B cell (primary cell): ENCODE results near the gene LARP4.

ENCODE experiments used
- EZH2 ChIP-seq: IDR thresholded peaks from 2 replicates; pipeline ENCODE4 v1.6.1; 2012; ENCODE audit warnings: borderline replicate concordance, low read depth, mild to moderate bottlenecking, moderate library complexity, low read length; ENCODE audit not compliant: insufficient read depth, poor library complexity, severe bottlenecking
- TF ChIP-seq, protein P1 (sequence below): fragments of 200-600 bp; IDR thresholded peaks from one replicate; pipeline ENCODE4 v1.8.0; 2022; ENCODE audit warnings: antibody characterized with exemption, mild to moderate bottlenecking

DNA sequence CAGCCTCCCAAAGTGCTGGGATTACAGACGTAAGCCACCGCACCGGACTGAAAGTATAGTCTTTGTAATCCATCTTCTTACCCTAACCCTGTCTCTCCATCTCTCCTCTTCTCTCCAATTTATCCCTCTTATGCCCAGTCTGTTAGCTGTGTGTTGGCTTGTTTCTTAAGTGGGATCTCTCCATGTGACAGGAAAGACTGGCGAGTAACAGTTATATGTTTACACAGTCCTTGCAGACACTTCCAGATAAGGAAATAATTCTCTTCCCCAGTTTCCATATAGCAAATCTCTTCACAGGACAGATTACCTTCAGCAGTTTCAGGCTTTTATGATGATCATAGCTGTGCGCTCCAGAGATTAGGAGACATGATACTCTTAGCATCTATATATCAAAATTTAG, 88.1 kb downstream of the LARP4 start:
- TF ChIP-seq, protein P1, sequence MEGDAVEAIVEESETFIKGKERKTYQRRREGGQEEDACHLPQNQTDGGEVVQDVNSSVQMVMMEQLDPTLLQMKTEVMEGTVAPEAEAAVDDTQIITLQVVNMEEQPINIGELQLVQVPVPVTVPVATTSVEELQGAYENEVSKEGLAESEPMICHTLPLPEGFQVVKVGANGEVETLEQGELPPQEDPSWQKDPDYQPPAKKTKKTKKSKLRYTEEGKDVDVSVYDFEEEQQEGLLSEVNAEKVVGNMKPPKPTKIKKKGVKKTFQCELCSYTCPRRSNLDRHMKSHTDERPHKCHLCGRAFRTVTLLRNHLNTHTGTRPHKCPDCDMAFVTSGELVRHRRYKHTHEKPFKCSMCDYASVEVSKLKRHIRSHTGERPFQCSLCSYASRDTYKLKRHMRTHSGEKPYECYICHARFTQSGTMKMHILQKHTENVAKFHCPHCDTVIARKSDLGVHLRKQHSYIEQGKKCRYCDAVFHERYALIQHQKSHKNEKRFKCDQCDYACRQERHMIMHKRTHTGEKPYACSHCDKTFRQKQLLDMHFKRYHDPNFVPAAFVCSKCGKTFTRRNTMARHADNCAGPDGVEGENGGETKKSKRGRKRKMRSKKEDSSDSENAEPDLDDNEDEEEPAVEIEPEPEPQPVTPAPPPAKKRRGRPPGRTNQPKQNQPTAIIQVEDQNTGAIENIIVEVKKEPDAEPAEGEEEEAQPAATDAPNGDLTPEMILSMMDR: no peak
- TF ChIP-seq EZH2: no peak
